ENCODE measurements around the gene IRX3.

Gene IRX3

GRCh38 chr16:54287131-54288029, 793 bp upstream of the IRX3 start:
- Mint-ChIP-seq H3K4me1 (ENCODE audit: low read depth) (peaks cover 36% of the 10 kb centered on the region), H3K36me3 (ENCODE audit: low read depth) (no peaks in the 10 kb centered on the region), H3K9me3 (no peaks in the 10 kb centered on the region), H3K27me3 (peaks cover 86% of the 10 kb centered on the region), H3K27ac (no peak overlapping the region), H3K4me3 (no peak overlapping the region)
- no peak for DNase-seq

GRCh38 chr16:54286090-54286365, 559 bp downstream of the IRX3 start:
- DNase-seq = no peak
- peaks cover 84% of the 10 kb centered on the region for H3K27me3 Mint-ChIP-seq
- H3K9me3 Mint-ChIP-seq = no peaks in the 10 kb centered on the region
- H3K4me1 Mint-ChIP-seq (ENCODE audit: low read depth) = peaks cover 42% of the 10 kb centered on the region
- no peak overlapping the region for H3K27ac Mint-ChIP-seq
- H3K4me3 Mint-ChIP-seq = peak overlapping the region; percentile 62
- no peaks in the 10 kb centered on the region for H3K36me3 Mint-ChIP-seq (ENCODE audit: low read depth)

GRCh38 chr16:54285414-54286089, 1.0 kb downstream of the IRX3 start:
- Mint-ChIP-seq H3K4me1 (ENCODE audit: low read depth) (peaks cover 41% of the 10 kb centered on the region), H3K27me3 (peaks cover 84% of the 10 kb centered on the region), H3K4me3 (peak overlapping the region; percentile 36), H3K36me3 (ENCODE audit: low read depth) (no peaks in the 10 kb centered on the region), H3K9me3 (no peaks in the 10 kb centered on the region), H3K27ac (peak overlapping the region; percentile 70)
- DNase-seq = no peak

- H3K4me1 Mint-ChIP-seq (ENCODE audit: low read depth) = peaks cover 40% of the 10 kb centered on the region
- peaks cover 85% of the 10 kb centered on the region for H3K27me3 Mint-ChIP-seq
- H3K36me3 Mint-ChIP-seq (ENCODE audit: low read depth) = no peaks in the 10 kb centered on the region
- H3K27ac Mint-ChIP-seq = peak overlapping the region; percentile 70
- DNase-seq = no peak
- peak overlapping the region; percentile 36 for H3K4me3 Mint-ChIP-seq
- no peaks in the 10 kb centered on the region for H3K9me3 Mint-ChIP-seq
Observed at GRCh38 chr16:54284931-54285413, 1.6 kb downstream of the IRX3 start.

- Mint-ChIP-seq H3K27ac (no peak overlapping the region), H3K4me3 (no peak overlapping the region), H3K4me1 (ENCODE audit: low read depth) (peaks cover 36% of the 10 kb centered on the region), H3K9me3 (no peaks in the 10 kb centered on the region), H3K27me3 (peaks cover 85% of the 10 kb centered on the region), H3K36me3 (ENCODE audit: low read depth) (no peaks in the 10 kb centered on the region)
- DNase-seq = no peak
Observed at GRCh38 chr16:54284319-54284930, 2.2 kb downstream of the IRX3 start.

- Mint-ChIP-seq H3K9me3 (no peaks in the 10 kb centered on the region), H3K36me3 (ENCODE audit: low read depth) (no peaks in the 10 kb centered on the region), H3K4me3 (no peak overlapping the region), H3K27ac (no peak overlapping the region), H3K27me3 (peaks cover 85% of the 10 kb centered on the region), H3K4me1 (ENCODE audit: low read depth) (peaks cover 36% of the 10 kb centered on the region)
- no peak for DNase-seq
Observed at GRCh38 chr16:54283725-54284318, 2.8 kb downstream of the IRX3 start.

GRCh38 chr16:54282928-54283724, 3.5 kb downstream of the IRX3 start:
- H3K4me1 Mint-ChIP-seq (ENCODE audit: low read depth) = peaks cover 31% of the 10 kb centered on the region
- no peaks in the 10 kb centered on the region for H3K36me3 Mint-ChIP-seq (ENCODE audit: low read depth)
- no peaks in the 10 kb centered on the region for H3K9me3 Mint-ChIP-seq
- peak overlapping the region; percentile 3 for H3K4me3 Mint-ChIP-seq
- no peak for DNase-seq
- H3K27ac Mint-ChIP-seq = no peak overlapping the region
- H3K27me3 Mint-ChIP-seq = peaks cover 81% of the 10 kb centered on the region

GRCh38 chr16:54282202-54282927, 4.2 kb downstream of the IRX3 start:
- DNase-seq = no peak
- no peak overlapping the region for H3K27ac Mint-ChIP-seq
- no peaks in the 10 kb centered on the region for H3K9me3 Mint-ChIP-seq
- peaks cover 28% of the 10 kb centered on the region for H3K4me1 Mint-ChIP-seq (ENCODE audit: low read depth)
- peaks cover 73% of the 10 kb centered on the region for H3K27me3 Mint-ChIP-seq
- no peaks in the 10 kb centered on the region for H3K36me3 Mint-ChIP-seq (ENCODE audit: low read depth)
- no peak overlapping the region for H3K4me3 Mint-ChIP-seq

GRCh38 chr16:54281535-54282201, 4.9 kb downstream of the IRX3 start:
- H3K4me1 Mint-ChIP-seq (ENCODE audit: low read depth) = peaks cover 27% of the 10 kb centered on the region
- no peak for DNase-seq
- no peaks in the 10 kb centered on the region for H3K9me3 Mint-ChIP-seq
- H3K27ac Mint-ChIP-seq = no peak overlapping the region
- no peak overlapping the region for H3K4me3 Mint-ChIP-seq
- H3K27me3 Mint-ChIP-seq = peaks cover 72% of the 10 kb centered on the region
- no peaks in the 10 kb centered on the region for H3K36me3 Mint-ChIP-seq (ENCODE audit: low read depth)

GRCh38 chr16:54280751-54281150, 5.8 kb downstream of the IRX3 start:
- no peak for DNase-seq
- H3K4me1 Mint-ChIP-seq (ENCODE audit: low read depth) = peaks cover 23% of the 10 kb centered on the region
- no peaks in the 10 kb centered on the region for H3K9me3 Mint-ChIP-seq
- H3K27ac Mint-ChIP-seq = no peak overlapping the region
- no peaks in the 10 kb centered on the region for H3K36me3 Mint-ChIP-seq (ENCODE audit: low read depth)
- no peak overlapping the region for H3K4me3 Mint-ChIP-seq
- H3K27me3 Mint-ChIP-seq = peaks cover 70% of the 10 kb centered on the region

GRCh38 chr16:54277845-54278703, 8.5 kb downstream of the IRX3 start:
- peaks cover 10% of the 10 kb centered on the region for H3K4me1 Mint-ChIP-seq (ENCODE audit: low read depth)
- H3K36me3 Mint-ChIP-seq (ENCODE audit: low read depth) = no peaks in the 10 kb centered on the region
- DNase-seq = no peak
- no peak overlapping the region for H3K4me3 Mint-ChIP-seq
- peaks cover 54% of the 10 kb centered on the region for H3K27me3 Mint-ChIP-seq
- H3K27ac Mint-ChIP-seq = no peak overlapping the region
- no peaks in the 10 kb centered on the region for H3K9me3 Mint-ChIP-seq

GRCh38 chr16:54275956-54276355, 10.6 kb downstream of the IRX3 start:
- H3K27me3 Mint-ChIP-seq = peaks cover 36% of the 10 kb centered on the region
- DNase-seq = no peak
- no peaks in the 10 kb centered on the region for H3K9me3 Mint-ChIP-seq
- no peak overlapping the region for H3K4me3 Mint-ChIP-seq
- no peak overlapping the region for H3K27ac Mint-ChIP-seq
- H3K36me3 Mint-ChIP-seq (ENCODE audit: low read depth) = no peaks in the 10 kb centered on the region
- H3K4me1 Mint-ChIP-seq (ENCODE audit: low read depth) = peaks cover 2% of the 10 kb centered on the region
